Measurements from ENCODE around the gene PF4V1. TPM values are rescaled to one million over a fixed set of nuclear protein-coding genes. Genes with fewer than 3 reads are reported as not detected.

PF4V1 gene
- polyA plus RNA-seq, 3 donors: 0.99 to 3.3 TPM; not detected in 1

DNA sequence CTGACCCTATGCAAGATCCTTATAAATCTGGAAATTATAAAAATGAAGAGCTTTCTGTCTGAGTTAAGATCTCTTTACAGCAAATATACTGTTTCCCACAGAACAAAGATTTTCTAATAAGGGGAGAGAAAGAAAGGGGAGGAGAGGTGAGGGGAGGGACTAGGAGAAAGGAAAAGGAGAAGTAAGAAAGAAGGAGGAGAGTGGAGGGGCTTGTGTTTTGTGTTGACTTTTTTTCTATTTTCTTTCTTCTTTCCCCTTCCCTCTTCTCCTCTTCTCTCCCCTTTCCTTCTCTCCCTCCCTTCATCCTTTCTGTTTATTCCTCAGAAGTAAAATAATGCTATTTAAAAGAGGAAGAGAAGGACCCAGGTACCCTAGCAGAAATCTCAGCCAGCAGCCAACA, 10.4 kb upstream of the PF4V1 start:
- Histone ChIP-seq H3K4me1 (ENCODE audit: control insufficient read depth in 1 of 2, insufficient read depth in 2 of 2, low read length in 2 of 2) (peaks cover 15 to 22% of the 10 kb centered on the region in 2 donors), H3K4me2 (replicated peaks; ENCODE audit: extremely low read depth, low read length, poor library complexity, severe bottlenecking) (no peak overlapping the region), H3K9ac (ENCODE audit: insufficient read depth, low read length, poor library complexity, severe bottlenecking) (no peak overlapping the region), H2AFZ (ENCODE audit: insufficient read depth, low read depth, low read length, poor library complexity, severe bottlenecking) (no peak overlapping the region), H3K79me2 (ENCODE audit: insufficient read depth, low read length) (no peaks in the 10 kb centered on the region), H3K27me3 (ENCODE audit: control insufficient read depth in 2 of 2, insufficient read depth in 2 of 2, low read length in 2 of 2) (no peaks in the 10 kb centered on the region), H3K36me3 (replicated peaks in 1 of 2; ENCODE audit: control insufficient read depth in 1 of 2, insufficient read depth in 2 of 2, low read length in 2 of 2) (no peaks in the 10 kb centered on the region), H4K20me1 (ENCODE audit: insufficient read depth, low read length) (no peaks in the 10 kb centered on the region), H3K9me3 (replicated peaks in 1 of 2; ENCODE audit: control insufficient read depth in 1 of 2, insufficient read depth in 1 of 2, low read length in 2 of 2) (no peaks in the 10 kb centered on the region), H3K27ac (ENCODE audit: low read depth in 1 of 2, low read length in 2 of 2) (no peak overlapping the region), H3K4me3 (replicated peaks in 1 of 3; ENCODE audit: low read depth in 2 of 3, low read length in 3 of 3) (no peak overlapping the region)
- TF ChIP-seq, protein P1, sequence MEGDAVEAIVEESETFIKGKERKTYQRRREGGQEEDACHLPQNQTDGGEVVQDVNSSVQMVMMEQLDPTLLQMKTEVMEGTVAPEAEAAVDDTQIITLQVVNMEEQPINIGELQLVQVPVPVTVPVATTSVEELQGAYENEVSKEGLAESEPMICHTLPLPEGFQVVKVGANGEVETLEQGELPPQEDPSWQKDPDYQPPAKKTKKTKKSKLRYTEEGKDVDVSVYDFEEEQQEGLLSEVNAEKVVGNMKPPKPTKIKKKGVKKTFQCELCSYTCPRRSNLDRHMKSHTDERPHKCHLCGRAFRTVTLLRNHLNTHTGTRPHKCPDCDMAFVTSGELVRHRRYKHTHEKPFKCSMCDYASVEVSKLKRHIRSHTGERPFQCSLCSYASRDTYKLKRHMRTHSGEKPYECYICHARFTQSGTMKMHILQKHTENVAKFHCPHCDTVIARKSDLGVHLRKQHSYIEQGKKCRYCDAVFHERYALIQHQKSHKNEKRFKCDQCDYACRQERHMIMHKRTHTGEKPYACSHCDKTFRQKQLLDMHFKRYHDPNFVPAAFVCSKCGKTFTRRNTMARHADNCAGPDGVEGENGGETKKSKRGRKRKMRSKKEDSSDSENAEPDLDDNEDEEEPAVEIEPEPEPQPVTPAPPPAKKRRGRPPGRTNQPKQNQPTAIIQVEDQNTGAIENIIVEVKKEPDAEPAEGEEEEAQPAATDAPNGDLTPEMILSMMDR (IDR thresholded peaks at IDR 0.05): no peak
- Mint-ChIP-seq H3K27ac (peak overlapping the region in 2 of 7 donors; percentile 54 to 68), H3K36me3 (no peaks in the 10 kb centered on the region), H3K4me1 (peaks cover 24% of the 10 kb centered on the region), H3K4me3 (no peak overlapping the region), H3K27me3 (ENCODE audit: low read depth in 3 of 3) (no peaks in the 10 kb centered on the region), H3K9me3 (no peaks in the 10 kb centered on the region)
- intact Hi-C loops (cut with micrococcal nuclease): loop anchor here in 1 of 2 donors (5.0 kb wide), 1 partner anchor 110 kb away; no protein-coding TSS in a partner anchor
- no peak for DNase-seq

DNA sequence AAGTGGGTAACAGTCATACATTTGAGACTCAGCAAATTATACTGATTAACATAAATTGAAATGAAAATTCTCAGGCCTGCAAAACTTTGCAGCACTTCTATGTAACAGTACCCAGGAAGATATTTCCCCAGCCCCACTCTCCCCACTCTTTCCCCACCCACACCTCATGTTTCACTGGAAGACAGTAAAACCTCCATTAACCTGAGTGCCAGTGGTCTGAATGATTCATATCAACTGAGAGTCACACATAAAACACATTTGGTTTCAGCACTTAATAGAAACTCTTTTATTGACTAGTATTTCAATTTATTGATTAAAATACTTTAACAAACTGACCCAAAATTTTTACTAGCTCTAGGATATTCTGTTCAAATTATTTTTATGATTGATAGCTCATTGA, 9.7 kb upstream of the PF4V1 start:
- Histone ChIP-seq H3K4me2 (replicated peaks; ENCODE audit: extremely low read depth, low read length, poor library complexity, severe bottlenecking) (no peak overlapping the region), H3K9ac (ENCODE audit: insufficient read depth, low read length, poor library complexity, severe bottlenecking) (no peak overlapping the region), H3K4me3 (replicated peaks in 1 of 3; ENCODE audit: low read depth in 2 of 3, low read length in 3 of 3) (no peak overlapping the region), H4K20me1 (ENCODE audit: insufficient read depth, low read length) (no peaks in the 10 kb centered on the region), H3K9me3 (replicated peaks in 1 of 2; ENCODE audit: control insufficient read depth in 1 of 2, insufficient read depth in 1 of 2, low read length in 2 of 2) (no peaks in the 10 kb centered on the region), H3K4me1 (ENCODE audit: control insufficient read depth in 1 of 2, insufficient read depth in 2 of 2, low read length in 2 of 2) (peaks cover 18 to 26% of the 10 kb centered on the region in 2 donors), H3K79me2 (ENCODE audit: insufficient read depth, low read length) (no peaks in the 10 kb centered on the region), H3K27me3 (ENCODE audit: control insufficient read depth in 2 of 2, insufficient read depth in 2 of 2, low read length in 2 of 2) (no peaks in the 10 kb centered on the region), H3K36me3 (replicated peaks in 1 of 2; ENCODE audit: control insufficient read depth in 1 of 2, insufficient read depth in 2 of 2, low read length in 2 of 2) (no peaks in the 10 kb centered on the region), H2AFZ (ENCODE audit: insufficient read depth, low read depth, low read length, poor library complexity, severe bottlenecking) (no peak overlapping the region), H3K27ac (ENCODE audit: low read depth in 1 of 2, low read length in 2 of 2) (no peak overlapping the region)
- Mint-ChIP-seq H3K4me3 (no peak overlapping the region), H3K9me3 (no peaks in the 10 kb centered on the region), H3K36me3 (no peaks in the 10 kb centered on the region), H3K4me1 (peaks cover 28% of the 10 kb centered on the region), H3K27ac (peak overlapping the region in 2 of 7 donors; percentile 10 to 43), H3K27me3 (ENCODE audit: low read depth in 3 of 3) (no peaks in the 10 kb centered on the region)
- no peak for DNase-seq
- TF ChIP-seq, protein P1 (IDR thresholded peaks at IDR 0.05): no peak
- intact Hi-C loops (cut with micrococcal nuclease): loop anchor here in 1 of 2 donors (5.0 kb wide), 1 partner anchor 111 kb away; no protein-coding TSS in a partner anchor
